ENCODE results near the gene KRT80.

DNA sequence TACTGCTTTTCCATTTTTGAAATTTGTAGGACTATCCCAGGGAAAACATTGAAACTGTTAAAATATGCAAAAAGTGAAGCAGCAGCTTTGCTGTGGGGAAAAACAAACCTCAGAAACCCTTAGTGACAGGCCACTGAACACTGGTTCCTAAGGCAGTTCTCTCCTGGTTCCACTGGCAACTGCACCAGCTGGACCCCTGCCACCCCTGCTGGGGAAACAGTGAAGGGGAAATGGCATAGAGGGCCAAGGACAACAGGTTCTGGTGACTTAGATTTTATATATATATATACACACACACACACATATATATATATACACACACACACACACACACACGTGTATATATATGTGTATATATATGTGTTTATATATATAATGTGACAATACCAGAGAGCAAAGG, 25.0 kb upstream of the KRT80 start:
- TF ChIP-seq, protein P1, sequence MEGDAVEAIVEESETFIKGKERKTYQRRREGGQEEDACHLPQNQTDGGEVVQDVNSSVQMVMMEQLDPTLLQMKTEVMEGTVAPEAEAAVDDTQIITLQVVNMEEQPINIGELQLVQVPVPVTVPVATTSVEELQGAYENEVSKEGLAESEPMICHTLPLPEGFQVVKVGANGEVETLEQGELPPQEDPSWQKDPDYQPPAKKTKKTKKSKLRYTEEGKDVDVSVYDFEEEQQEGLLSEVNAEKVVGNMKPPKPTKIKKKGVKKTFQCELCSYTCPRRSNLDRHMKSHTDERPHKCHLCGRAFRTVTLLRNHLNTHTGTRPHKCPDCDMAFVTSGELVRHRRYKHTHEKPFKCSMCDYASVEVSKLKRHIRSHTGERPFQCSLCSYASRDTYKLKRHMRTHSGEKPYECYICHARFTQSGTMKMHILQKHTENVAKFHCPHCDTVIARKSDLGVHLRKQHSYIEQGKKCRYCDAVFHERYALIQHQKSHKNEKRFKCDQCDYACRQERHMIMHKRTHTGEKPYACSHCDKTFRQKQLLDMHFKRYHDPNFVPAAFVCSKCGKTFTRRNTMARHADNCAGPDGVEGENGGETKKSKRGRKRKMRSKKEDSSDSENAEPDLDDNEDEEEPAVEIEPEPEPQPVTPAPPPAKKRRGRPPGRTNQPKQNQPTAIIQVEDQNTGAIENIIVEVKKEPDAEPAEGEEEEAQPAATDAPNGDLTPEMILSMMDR (IDR thresholded peaks at IDR 0.05): no peak
- TF ChIP-seq POLR2A (IDR thresholded peaks at IDR 0.05): no peak
